Activated naive CD4-positive, alpha-beta T cell treated with anti-CD3 and anti-CD28 coated beads, Interleukin-2, amount 50 U/mL, for 16 hours (primary cell): ENCODE data around the gene ANTXRL.
"Not testable (repeated sequence)": the region's sequence is repeated elsewhere in the genome, so short reads cannot be mapped to it uniquely, and the experiment has no call there.

Source experiments
- DNase-seq: peaks from one replicate; pipeline ENCODE4 v3.0.0-alpha.2; 2020

ANTXRL gene

DNA sequence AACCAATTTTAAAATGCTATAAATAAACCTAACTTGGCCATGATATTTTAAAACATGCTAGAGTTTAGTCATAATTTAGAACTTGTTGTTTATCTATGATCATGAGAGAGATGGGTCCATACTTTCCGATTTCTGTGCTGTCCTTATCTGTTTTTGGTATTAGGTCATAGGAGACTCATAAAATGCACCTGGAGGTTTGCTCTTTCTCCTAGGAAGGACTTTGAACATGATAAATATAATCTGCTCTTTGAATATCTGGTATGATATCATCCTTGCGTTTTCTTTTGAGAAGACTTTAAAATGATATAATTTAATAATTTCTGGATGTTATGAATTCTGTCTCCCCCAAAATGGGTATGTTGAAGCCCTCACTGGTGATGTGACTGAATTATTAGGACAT lies 9.0 kb upstream of the ANTXRL start:
- DNase-seq: no peak

DNA sequence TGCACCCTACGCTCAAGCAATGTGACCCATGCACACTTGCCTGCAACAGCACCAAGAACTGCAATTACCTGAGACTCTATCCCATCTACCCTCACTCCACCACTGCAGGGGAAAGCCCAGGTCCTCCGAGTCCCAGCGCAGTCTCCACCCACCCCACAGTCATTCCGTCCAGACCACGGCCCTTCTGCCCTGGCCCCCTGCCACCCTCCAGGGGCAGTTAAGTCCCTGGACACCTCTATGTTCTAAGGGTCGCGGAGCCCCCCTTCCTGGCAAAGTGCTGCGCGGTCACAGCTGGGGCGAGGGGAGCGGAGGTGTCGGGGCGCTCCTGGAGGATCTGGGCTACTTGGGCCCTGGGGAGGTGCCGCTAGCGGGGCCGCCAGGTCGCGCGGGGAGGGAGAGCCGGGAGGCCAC lies 4.4 kb upstream of the ANTXRL start:
- DNase-seq: not testable (repeated sequence)

DNA sequence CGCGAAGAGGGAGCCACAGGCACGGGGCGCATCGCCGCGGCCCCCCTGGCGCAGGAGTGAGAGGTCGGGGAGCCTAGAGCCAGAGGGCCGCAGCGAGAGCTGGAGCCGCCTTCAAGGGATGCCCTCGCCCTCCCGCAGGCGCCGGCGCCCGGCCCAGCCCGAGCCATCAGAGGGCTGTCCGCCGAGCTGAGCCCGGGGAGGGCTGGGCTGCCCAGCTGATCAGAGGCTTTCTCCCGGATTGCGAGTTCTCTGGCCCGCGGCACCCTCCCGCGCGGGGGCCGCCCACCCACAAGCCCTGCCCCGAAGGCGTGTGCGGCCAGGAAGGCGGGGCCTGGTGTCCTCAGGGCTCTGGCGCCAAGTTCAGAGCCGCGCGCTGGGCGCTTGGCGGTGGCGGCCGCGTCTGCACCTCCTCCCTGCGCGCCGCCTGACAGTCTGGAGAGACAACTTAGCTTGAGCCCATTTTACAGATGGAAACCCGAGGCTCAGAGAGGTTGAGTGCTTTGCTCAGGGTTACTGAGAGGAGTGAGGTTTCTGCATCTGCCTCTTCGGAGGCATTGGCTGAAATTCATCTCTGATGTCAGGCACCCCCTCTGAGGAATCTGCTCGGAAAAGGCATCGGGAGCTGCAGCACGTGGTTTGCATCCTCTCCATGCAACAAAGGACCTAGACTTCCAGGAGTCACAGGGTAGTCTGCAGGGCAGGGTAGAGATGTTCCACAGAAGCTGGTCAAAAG lies 3.8 kb upstream of the ANTXRL start:
- peak; percentile 67 for DNase-seq

DNA sequence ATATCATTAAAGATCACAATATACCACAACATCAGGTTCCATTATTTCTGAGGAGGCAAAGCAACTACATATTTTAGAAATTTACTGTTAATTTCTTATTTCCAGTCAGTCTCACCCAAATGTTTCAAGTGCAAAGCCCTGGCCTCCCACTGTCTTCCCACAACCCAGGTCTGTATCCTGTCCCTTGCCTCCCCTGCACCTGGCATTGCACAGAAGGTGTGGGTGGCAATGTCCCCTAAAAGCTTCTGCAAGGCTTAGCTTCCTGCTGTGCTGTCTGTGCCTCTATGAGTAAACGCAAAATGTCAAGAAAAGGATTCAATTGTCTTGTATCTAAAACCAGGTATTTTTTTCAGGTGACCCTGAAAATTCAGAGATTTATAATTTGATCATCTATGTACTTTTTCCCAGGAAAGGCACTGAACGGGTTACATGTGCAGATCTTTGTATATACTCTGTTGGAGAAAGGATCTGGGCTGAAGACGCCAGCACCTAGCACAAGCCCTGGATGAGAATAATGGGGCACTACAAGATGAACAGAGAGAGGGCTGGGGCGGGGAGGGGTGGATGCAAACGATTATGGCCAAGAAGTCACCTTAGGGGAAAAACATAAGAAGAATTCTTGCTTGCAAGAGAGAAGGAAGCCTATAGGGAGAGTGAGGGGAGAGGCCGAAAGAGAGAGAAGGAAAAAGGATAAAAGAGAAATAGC lies 3.1 kb upstream of the ANTXRL start:
- DNase-seq: no peak

DNA sequence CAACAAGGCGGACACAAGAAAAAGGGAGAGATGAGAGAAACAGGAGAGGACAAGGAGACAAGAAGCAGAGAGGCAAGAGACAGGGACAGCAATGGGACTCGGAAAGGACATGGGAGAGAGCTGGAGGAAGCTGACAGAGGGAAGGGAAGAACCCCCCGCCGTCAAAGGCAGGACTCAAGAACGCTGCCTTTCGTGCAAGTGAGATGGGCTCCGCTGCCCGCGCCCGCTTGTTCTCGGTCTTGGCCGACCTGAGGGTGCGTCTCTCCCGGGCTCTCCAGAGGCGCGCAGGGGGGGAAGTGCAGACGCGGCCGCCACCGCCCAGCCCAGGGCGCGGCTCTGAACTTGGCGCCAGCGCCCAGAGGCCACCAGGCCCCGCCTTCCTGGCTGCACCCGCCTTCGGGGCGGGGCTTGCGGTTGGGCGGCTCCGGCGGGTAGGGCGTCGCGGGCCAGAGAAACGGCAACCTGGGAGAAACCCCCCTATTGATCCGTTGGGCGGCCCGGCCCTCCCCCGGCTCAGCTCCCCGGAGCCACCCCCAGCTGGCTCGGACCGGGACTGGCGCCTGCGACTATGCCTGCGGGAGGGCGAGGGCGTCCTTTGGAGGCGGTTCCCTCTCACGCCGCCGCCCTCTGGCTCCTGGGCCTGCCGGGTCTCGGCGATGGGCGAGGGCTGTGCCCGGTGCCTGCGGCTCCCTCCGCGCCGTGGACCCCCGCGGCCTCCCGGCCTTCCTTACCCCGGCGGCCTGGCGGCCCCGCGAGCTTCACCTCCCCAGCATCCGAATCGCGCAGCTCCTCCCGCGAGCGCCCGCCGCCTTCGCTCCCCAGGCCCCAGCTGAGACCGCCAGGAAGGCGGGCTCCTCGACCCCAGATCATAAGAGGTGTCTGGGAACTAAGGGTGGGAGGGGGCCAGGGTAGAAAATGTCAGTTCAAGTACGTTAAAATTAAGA lies 2.2 kb upstream of the ANTXRL start:
- peak; percentile 80 for DNase-seq

DNA sequence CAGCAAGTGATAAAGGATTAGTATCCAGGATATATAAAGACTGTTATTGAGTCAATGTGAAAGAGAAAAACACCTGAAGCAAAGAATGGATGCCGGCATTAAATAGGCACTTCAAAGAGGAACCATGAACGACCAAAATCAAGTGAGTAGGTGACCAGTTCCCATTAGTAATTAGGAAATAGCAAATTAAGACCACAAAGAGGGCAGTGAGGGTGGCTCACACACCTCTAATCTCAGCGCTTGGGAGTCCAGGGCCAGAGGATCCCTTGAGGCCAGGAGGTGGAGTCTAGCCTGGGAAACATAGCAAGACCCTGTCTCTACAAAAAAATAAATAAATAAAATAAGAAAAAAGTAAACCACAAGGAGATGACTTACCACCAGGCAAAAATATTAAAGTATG lies 1.5 kb upstream of the ANTXRL start:
- no peak for DNase-seq

DNA sequence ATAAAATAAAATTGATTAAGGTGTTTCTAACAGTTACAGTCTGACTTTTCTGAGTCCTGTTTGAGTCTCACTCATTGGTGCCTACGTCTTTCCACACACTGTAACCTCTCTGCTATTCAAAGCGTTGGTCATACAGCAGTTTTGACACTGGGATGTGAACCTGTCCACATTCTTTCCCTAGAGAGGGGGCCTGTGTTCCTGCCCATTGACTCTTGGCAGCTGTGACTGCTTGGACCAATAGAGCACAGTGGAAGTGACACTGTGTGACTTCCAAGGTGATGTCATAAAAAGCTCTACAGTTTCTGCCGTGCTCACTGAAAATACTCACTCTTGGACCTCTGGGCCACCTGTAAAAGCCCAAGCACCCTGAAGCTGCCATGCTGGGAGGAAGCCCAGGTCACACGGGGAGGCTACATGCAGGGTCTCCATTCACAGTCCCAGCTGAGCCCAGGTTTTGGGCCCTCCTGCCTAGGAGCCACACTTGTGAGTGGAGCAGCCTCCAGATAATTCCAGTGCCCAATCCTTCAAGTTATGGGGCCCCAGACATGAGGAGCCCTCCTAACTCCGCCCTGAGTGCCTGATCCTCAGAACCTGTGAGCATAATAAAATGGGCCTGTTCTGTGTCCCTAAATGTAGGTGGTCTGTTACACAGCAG lies 704 bp upstream of the ANTXRL start:
- DNase-seq: no peak

DNA sequence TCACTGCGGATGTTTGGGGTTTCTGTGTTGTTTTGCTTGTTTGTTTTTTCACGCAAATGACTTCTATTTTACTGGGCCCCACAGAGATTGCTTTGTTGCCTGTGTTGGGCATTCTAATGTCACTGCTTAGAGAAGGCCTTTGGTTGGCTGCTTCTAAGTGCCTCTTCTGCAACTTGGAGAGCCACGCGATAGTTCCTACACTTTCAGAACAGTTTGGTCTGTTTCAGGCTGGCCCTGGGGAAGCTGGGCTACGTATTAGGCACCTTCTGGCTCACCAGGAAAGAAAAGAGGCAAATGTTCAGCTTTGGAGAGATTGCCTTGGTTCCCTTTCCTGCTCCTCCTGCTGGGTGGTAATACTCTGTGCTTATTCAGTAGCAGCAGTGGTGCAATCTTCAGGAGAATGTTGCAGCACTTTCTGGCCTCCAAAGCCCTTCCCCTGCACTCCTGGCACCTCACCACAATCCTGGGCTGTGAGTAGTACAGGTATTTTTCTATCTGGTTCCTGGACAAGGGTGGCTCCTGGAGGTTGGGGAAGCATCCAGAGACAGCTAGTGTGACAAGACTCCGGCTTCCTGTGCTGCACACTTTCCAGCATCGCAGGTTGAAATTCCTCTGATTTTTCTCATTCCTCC lies 1.2 kb downstream of the ANTXRL start:
- DNase-seq: no peak

DNA sequence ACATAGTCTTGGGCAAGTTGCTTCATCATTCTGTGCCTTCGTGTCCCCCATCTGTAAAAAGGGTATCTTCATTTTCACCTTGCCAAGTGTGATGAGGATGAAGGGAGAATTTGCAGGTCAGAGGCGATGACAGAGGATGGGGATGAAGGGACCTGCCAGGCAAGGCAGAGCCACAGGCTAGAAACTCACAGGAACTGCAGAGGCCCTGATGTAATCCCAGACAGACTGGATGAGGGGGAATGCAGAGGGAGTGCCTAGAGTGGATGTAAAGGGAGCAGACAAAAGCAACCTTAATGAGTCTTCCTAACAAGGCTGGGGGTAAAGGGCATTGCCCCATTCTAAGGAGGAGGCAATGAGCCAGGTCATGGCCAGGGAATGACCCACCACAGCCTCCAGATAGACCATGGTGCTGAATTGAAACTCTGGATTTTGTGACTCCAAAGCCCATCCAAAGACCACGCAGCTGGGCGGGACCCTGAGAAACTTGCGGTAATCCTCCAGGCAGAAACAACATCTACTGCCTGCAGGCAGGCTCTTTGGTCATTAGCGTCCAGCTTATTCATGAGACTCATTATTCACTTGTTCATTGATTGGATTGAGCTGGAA lies 1.9 kb downstream of the ANTXRL start:
- no peak for DNase-seq

DNA sequence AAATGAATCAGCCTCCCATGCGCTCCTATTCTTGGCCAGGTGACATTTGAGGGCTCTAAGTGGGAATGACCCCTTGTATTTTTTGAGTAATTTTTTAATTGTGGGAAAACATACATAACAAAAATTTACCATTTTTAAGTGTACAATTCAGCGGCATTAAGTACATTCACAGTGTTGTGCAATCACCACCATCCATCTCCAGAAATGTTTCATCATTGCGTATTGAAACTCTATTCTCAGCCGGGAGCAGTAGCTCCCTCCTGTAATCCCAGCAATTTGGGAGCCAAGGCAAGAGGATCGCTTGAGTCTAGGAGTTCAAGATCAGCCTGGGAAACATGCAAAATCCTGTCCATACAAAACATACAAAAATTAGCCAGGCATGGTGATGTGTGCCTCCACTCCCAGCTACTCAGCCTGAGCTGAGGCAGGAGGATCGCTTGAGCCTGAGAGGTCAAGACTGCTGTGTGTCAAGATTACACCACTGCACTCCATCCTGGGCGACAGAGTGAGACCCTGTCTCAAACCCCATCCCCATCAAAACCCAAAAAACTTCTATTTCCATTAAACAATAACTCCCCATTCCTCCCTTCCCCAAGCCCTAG lies 2.5 kb downstream of the ANTXRL start:
- DNase-seq: no peak

DNA sequence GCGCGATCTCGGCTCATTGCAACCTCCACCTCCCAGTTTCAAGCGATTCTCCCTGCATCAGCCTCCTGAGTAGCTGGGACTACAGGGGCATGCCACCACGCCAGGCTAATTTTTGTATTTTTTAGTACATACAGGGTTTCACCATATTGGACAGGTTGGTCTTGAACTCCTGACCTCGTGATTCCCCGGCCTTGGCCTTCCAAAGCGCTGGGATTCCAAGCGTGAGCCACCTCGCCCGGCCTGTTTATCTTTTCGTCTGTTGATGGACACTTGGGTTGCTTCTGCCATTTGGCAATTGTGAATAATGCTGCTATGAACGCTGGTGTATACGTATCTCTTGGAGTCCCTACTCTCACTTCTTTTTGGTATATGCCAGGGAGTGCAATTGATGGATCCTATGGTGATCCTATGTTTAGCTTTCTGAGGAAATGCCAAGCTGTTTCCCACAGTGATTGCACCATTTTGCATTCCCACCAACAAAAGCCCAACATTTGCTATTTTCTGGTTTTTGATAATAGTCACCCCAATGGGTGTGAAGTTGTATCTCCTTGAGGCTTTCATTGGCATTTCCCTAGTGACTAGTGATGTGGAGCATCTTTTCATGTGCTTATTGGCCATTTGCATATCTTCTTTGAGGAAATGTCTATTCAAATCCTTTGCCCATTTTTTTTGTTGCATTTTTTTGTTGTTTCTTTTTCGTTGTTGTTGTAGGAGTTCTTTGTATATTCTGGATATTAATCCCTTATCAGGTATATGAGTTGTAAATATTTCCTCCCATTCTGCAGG lies 3.5 kb downstream of the ANTXRL start:
- no peak for DNase-seq

DNA sequence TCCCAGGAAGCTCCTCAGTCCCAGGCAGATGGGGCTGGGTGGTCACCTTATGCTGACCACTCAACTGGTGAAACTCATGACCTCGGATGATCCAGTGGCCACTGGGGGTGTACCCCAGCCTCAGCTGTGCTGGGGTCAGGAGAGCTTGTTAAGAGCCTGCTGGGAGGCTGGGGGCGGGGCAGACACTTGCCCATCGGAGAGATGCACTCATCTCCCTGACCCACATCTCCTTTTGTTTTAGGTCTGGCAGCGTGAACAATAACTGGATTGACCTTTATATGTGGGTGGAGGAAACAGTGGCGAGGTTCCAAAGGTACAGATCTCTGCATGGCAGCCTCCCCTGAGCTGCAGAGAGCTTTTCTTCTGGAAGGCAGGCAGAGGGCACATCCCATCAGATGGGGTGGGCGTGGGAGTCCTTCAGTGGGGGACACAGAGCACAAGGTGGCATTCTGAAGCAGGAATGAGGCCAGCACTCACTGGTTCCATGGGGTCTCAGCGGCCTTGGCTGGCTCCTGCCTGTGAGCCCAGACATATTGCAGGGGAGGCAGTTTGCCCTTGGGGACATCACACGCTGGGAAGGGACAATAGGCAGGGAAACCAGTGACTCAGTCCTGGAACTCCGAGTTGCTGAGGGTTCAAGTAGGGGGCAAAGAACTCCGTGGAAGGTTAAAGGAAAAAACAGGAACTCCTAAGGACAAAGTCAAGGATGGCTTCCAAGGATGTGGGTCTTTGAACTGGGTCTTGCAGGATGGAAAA lies 5.2 kb downstream of the ANTXRL start:
- no peak for DNase-seq

DNA sequence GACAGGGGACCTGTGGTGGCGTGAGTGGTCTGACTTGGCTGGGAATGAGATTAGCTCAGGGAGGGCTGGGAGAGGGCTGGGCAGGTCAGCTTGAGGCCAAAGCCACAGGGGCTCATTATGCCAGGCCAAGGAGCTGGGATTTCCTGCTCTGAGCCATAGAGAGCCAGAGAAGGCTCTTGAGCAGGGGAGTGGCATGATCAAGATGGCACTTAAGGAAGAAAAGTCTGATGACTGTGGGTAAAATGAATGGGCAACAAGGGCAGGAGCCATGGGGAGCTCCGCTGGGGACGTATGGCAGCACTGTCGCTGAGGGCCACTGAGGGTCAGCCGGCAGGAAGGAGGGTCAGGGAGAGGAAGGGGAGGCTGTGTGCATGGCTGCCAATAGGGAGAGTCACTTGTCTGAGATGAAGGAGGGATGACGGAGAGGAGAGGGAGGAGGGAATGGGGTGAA lies 5.8 kb downstream of the ANTXRL start:
- no peak for DNase-seq

DNA sequence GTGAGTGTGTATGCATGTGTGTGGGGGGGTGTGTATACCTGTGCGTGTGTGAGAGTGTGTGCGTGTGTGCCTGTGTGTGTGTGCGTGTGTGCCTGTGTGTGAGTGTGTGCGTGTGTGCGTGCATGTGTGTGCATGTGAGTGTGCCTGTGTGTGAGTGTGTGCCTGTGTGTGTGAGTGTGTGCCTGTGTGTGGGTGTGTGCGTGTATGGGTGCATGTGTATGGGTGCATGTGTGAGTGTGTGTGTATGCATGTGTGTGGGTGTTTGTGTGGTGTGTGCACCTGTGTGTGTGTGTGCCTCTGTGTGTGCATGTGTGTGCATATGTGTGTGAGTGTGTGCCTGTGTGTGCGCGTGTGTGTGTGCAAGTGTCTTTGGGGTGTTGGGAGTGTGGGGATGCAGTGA lies 6.4 kb downstream of the ANTXRL start:
- no peak for DNase-seq

DNA sequence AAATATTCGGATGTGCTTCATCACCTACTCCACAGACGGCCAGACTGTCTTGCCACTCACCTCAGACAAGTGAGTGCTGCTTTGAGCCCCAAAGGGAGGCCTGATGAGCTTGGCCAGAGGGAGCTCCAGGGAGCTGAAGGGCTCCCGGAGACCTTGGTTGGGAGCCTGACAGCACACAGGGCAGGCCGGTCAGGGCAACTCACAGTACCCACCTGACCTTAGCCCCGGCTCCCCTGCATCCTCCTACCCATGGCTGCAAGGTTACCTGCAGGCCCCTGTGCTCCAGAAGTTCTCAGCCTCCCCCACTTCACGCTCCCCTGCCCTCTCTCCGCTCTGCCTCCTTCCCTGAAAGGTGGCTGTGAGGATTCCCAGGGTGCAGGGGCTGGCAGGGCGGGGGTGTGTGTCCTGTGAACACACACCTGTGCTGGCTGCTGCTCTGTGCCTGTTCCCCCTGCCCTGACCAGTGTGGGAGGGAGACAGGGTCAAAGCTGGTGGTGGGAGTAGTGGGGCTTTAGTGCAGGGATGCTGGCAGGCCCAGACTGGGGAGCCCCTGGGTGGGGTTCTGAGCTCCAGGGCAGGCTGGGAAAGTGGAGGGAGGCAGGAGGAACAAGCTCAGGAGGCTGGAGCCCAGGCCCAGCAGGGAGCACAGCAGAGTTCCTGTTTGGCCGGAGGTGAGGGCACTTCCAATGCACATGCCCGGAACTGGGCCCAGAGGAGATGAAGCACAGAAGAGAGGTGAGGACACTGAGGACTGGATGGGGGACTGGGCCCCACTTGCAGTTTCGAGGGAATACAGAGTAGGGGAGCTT lies 7.2 kb downstream of the ANTXRL start:
- DNase-seq: no peak

DNA sequence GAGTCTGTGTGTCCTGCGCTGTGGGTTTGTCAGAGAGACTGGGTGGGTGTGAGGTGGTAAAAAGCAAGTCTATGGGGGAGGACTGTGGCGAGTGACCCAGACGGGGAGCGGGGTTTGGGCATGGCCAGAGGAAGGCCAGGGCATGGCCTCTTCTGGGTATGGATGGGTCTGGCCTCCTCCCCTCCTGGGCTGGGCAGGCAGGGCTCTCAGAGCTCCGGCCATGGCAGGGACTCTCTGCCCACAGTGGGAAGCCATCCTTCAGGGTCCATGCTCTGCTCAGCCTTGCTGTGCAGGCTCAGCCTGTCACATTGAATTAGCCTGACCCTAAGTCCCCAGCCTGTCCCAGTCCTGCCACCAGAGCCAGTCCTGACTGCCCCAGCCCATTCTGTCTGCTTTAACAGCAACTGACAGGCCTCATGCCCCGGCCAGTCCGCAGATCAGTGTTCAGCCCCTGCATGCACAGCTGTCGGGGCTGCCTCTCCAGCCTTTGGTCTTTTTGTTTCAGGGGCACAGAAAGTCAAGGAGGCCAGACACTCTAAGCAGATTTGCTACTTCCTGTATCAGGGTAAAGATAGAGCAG lies 7.9 kb downstream of the ANTXRL start:
- DNase-seq: no peak

DNA sequence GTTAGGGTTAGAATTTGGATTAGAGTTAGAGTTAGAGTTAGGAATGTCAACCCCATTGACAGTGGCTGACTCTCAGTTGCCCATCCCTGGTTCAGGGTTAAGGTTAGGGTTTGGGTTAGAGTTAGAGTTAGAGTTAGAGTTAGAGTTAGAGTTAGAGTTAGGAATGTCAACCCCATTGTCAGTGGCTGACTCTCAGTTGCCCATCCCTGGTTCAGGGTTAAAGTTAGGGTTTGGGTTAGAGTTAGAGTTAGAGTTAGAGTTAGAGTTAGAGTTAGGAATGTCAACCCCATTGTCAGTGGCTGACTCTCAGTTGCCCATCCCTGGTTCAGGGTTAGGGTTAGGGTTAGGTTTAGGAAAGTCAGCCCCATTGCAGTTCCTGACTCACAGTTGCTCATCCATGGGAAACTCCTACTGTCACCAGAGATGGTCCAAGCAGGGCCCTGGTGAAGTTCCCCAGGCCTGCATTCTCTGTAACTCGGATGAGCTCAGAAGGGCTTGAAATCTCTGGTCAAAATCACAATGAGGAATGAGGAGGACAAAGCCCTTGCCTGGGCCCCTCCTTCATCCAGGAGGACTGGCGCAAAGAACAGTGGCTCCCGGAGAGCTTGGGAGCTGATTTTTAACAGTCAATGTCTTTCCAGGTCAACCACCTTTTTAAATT lies 8.7 kb downstream of the ANTXRL start:
- DNase-seq: not testable (repeated sequence)

DNA sequence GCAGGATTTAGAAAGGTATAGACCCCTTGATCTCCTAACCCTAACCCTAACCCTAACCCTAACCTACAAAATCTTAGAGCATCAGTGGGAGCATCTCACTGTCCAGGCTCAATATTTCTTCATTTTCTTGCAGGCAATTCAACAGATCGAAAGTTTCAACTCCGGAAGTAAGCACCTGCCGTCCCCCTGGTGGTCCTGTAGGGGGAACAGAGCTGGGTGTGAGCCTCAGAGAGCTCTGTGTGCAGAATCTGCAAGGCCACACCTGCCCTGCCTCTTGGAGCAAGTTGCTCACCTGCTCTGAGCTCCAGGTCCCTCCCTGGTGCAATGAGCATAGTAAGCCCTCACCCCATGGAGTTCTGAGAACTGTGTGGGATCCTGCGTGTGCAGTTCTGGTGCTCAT lies 9.3 kb downstream of the ANTXRL start:
- DNase-seq: not testable (repeated sequence)
